Neural progenitor cell (in vitro differentiated cells): Measurements from ENCODE around the gene CTDNEP1.

Source experiments
- CTCF ChIP-seq: fragments of 200-600 bp; sonication (generic); IDR thresholded peaks from 2 replicates; pipeline ENCODE4 v1.5.1; 2017; ENCODE audit warnings: antibody characterized with exemption, mild to moderate bottlenecking
- EZH2phosphoT487 ChIP-seq: fragments of 200-600 bp; sonication (generic); IDR thresholded peaks from 2 replicates; pipeline ENCODE4 v1.6.1; 2017; ENCODE audit warnings: antibody characterized with exemption

- TF ChIP-seq CTCF, result no peak
- no peak for TF ChIP-seq EZH2phosphoT487
These were observed 48.1 kb downstream of the CTDNEP1 start for GRCh38 chr17:7203391-7203790.
